ENCODE results near the gene LHPP. TPM values are rescaled to one million over a fixed set of nuclear protein-coding genes. Genes with fewer than 3 reads are reported as not detected.

Gene LHPP
- total RNA-seq, 1 donor from 2014 or later = 12.1 TPM

DNA sequence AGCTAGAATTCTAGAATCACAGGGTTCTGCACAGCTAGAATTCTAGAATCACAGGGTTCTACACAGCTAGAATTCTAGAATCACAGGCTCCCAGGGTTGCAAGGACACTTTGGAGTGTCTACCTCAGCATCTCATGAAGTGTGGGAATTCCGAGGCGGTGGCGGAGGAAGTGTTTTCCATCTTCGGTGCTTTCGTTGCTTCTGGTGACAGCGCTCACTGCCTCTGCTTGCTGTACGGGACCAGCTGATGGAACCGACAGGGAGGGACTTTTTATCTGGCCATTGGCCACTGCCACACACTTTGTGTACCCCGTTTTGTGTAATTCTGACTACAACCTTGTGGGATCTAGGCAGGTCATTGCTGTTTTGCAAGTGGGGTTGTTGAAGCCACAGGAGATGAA is 29.5 kb downstream of the LHPP start:
- H3K4me3 ChIP-seq (ENCODE audit: low read depth, low read length) = no peak overlapping the region
- DNase-seq (ENCODE audit: low read depth) = no peak
- TF ChIP-seq, protein P1, sequence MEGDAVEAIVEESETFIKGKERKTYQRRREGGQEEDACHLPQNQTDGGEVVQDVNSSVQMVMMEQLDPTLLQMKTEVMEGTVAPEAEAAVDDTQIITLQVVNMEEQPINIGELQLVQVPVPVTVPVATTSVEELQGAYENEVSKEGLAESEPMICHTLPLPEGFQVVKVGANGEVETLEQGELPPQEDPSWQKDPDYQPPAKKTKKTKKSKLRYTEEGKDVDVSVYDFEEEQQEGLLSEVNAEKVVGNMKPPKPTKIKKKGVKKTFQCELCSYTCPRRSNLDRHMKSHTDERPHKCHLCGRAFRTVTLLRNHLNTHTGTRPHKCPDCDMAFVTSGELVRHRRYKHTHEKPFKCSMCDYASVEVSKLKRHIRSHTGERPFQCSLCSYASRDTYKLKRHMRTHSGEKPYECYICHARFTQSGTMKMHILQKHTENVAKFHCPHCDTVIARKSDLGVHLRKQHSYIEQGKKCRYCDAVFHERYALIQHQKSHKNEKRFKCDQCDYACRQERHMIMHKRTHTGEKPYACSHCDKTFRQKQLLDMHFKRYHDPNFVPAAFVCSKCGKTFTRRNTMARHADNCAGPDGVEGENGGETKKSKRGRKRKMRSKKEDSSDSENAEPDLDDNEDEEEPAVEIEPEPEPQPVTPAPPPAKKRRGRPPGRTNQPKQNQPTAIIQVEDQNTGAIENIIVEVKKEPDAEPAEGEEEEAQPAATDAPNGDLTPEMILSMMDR (conservative IDR thresholded peaks at IDR 0.05; ENCODE audit: low read depth, low read length) = no peak

DNA sequence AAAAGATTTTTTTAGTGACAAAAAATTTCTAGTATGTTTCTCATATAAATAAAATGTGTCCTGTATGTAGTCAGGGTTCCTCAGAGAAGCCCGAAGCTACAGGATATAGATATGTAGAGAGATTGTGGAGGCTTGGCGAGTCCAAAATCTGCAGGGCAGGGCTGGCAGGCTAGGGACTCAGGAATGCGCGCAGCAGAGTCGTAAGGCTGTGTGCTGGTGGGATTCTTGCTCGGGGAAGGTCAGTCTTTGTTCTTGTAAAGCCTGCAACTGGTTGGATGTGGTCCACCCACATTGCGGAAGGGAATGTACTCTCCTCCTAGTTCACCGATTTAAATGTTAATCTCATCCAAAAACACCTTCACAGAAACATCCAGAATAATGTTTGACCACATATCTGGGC is 30.6 kb downstream of the LHPP start:
- TF ChIP-seq, protein P1 (conservative IDR thresholded peaks at IDR 0.05; ENCODE audit: low read depth, low read length) = no peak
- no peak for DNase-seq (ENCODE audit: low read depth)
- no peak overlapping the region for H3K4me3 ChIP-seq (ENCODE audit: low read depth, low read length)

DNA sequence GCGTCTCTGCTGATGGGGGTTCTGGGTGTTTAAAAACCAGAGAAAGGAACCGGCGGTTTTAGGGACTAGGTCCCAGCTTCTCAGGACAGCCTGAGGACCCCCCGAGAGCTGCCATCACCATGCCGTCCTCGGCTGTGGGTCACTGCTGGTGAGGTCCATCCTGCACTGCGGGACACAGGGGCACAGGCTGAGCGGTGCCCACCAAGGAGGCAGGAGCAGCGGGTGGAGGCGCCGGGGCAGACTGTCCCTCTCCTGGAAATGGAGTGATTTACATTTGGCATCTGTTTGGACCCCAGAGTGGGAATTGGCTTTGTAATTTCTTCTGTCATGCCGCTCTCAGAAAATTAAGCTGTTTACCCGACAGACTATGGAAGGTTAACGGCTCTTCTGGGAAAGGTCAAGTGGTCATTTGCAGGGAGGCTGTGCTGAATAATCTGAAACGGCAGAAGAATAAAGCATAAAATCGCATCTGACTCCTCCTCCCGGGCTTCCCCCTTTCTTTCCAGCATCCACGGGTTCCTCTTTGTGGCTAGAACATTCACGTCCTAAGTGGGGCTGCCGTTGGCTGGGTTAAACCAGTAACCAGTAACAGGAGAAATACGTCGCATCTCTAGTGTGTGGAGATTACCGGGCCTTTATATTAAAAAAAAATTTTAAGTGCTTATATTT is 31.7 kb downstream of the LHPP start:
- no peak for DNase-seq (ENCODE audit: low read depth)
- H3K4me3 ChIP-seq (ENCODE audit: low read depth, low read length) = no peak overlapping the region
- TF ChIP-seq, protein P1 (conservative IDR thresholded peaks at IDR 0.05; ENCODE audit: low read depth, low read length) = no peak

DNA sequence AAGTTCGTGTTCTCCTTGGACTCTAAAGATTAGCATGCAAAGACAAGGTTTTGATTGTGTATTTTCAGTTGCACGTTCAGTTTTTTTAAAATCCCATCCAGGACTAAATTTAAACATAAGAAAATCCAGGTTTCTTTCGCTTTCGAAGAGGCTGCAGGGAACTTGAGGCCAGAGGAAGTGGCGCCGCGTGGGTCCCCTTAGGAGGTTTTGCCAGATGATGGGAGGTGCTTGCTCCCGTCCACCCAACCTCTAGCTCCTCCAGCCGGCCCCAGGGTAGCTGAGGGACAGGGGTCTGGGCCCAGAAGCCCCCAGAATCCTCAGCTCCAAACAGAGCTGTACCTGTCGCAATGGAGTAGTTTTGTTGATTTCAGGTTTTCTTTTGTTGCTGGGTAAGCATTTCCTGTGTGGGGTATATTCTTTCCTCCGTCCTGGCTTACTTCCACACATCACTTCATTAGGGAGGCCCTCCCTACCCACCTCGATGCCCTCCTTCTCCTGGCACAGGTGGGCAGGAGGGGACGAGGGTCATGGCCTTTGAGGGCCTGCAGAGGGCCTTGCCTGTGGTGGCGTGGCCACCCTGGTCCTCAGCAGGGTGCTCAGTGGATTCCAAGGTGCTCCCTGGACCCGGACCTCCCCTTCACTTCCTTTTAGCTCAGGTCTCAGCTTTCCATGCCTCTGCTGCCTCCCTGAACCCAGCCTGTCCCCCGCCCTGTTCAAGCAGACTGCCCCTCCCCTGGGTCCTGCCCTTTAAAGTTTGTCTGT is 32.6 kb downstream of the LHPP start:
- no peak for DNase-seq (ENCODE audit: low read depth)
- TF ChIP-seq, protein P1 (conservative IDR thresholded peaks at IDR 0.05; ENCODE audit: low read depth, low read length) = no peak
- no peak overlapping the region for H3K4me3 ChIP-seq (ENCODE audit: low read depth, low read length)

DNA sequence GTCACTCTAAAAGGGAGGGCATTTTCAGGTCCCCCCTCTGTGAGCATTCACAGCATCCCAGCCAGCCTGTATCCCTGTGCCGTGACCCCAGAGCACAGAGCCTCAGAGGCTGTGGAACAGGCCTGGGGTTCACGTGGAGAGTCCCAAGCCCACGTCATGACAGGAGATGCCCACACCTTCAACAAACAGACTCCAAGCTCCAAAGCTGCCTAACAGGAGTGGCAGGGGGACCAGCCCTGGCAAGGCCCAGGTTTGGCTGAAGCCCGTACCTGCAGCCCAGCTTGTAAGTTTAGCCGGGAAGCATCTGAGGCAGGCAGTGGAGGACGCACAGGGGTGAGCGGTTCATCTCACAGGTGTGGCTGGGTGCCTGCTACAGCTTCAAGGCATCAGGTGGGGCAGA is 33.5 kb downstream of the LHPP start:
- TF ChIP-seq, protein P1 (conservative IDR thresholded peaks at IDR 0.05; ENCODE audit: low read depth, low read length) = no peak
- no peak for DNase-seq (ENCODE audit: low read depth)
- no peak overlapping the region for H3K4me3 ChIP-seq (ENCODE audit: low read depth, low read length)

DNA sequence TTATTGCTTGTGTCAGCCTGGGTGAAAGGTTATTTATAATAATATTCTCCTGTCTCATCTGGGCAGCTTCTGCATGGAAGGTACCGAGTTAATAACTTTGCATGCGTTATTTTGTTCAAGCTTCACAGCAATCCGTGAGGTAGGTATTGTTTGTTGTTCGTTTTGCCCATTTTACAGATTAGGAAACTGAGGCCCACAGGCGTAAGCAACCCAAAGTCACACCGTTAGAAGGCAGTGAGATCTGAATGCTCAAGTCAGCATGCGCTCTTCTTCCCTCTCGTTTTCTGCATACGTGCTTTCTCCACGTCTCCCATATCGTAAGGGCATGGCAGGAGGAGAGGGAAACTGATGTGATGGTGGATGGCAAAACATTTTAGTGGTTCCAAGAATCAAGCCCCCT is 34.1 kb downstream of the LHPP start:
- H3K4me3 ChIP-seq (ENCODE audit: low read depth, low read length) = no peak overlapping the region
- TF ChIP-seq, protein P1 (conservative IDR thresholded peaks at IDR 0.05; ENCODE audit: low read depth, low read length) = no peak
- no peak for DNase-seq (ENCODE audit: low read depth)
